ENCODE measurements around the gene PODXL. TPM values are rescaled to one million over a fixed set of nuclear protein-coding genes. Genes with fewer than 3 reads are reported as not detected.

PODXL gene
- total and polyA plus RNA-seq, 2 donors (not counting 3 experiments of a cell fraction or from before 2014, with no cell fraction given), result 86.4 to 156 TPM

DNA sequence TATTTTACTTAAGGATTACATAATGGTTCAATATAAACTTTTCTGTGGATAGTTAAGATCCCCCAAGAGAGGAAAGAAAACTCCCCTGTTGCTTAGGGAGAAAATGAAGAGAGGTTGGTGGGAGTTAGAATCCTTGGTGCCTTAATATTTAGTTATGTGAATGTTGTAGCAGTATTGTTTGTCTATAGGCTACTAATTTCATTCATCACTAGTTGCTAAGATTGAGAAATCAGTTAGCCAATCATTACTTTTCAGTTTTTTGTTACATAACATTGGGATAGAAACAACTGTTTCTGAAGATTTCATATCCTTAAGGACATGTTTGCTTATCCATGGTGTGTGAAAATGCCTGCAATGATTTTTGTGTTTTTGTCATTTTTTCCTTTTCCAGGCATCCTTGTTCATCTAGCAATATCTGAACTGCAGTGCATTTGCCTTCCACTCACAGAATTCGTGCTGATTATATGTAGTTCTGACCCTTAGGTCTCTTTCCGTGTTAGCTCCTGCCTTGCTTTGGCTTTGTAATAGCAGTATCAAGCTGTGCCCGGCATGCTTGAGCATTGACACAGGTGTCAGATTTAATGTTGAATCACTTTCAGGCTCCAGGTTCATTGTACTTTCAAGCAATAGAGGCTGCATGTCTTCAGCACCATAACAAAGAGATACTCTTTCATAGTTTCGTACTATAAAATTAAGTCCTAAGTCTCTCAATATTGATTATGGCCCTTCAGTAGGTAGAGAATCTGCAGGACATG lies 85.0 kb downstream of the PODXL start:
- dilution Hi-C loops (cut with MboI; ENCODE audit: extremely low pct_ligation_motif_present, low sequenced_read_pairs) (no loop called here), intact Hi-C loops (cut with micrococcal nuclease) (no loop called here)
- no TSS peak for BruUV-seq (replicated peaks)
- Histone ChIP-seq H3K36me3 (ENCODE audit: control insufficient read depth in 2 of 2, extremely low read depth in 1 of 2, insufficient read depth in 2 of 2, low read length in 2 of 2) (peaks cover 3 to 15% of the 10 kb centered on the region in 2 experiments), H3K79me2 (ENCODE audit: control insufficient read depth, insufficient read depth, low read length) (no peaks in the 10 kb centered on the region), H3K27me3 (ENCODE audit: control insufficient read depth in 2 of 2, insufficient read depth in 2 of 2, low read length in 2 of 2) (no peaks in the 10 kb centered on the region), H2AFZ (ENCODE audit: low read depth, low read length) (no peak overlapping the region), H3K4me2 (ENCODE audit: insufficient read depth, low read length) (no peak overlapping the region), H3K4me1 (ENCODE audit: control insufficient read depth, extremely low read depth, insufficient read depth, low read length) (no peaks in the 10 kb centered on the region), H3K9me1 (replicated peaks; ENCODE audit: control insufficient read depth, extremely low read depth, insufficient read depth, low read length) (no peaks in the 10 kb centered on the region), H3K9ac (replicated peaks; ENCODE audit: extremely low read depth, insufficient read depth, low read length) (no peak overlapping the region), H3K9me3 (replicated peaks; ENCODE audit: control insufficient read depth, insufficient read depth, low read length) (no peaks in the 10 kb centered on the region), H3K27ac (ENCODE audit: insufficient read depth, low read depth, low read length) (no peak overlapping the region), H4K20me1 (replicated peaks; ENCODE audit: control insufficient read depth, extremely low read depth, insufficient read depth, low read length) (no peaks in the 10 kb centered on the region), H3K4me3 (replicated peaks in 1 of 3; ENCODE audit: insufficient read depth in 1 of 3, low read depth in 1 of 3, low read length in 3 of 3) (no peak overlapping the region)
- FAIRE-seq (no peak), DNase-seq (ENCODE audit: low read depth, low spot score) (no peak)
- no peak for TF ChIP-seq POLR2A (IDR thresholded peaks at IDR 0.05; ENCODE audit: low read depth, low read length)
- TF ChIP-seq FOS (IDR thresholded peaks at IDR 0.05; ENCODE audit: borderline replicate concordance, insufficient read depth, low read length), result no peak
- TF ChIP-seq JUN (IDR thresholded peaks at IDR 0.05; ENCODE audit: borderline replicate concordance, insufficient read depth, insufficient read length, low read depth), result no peak
- no peak for TF ChIP-seq MYC (IDR thresholded peaks at IDR 0.05; ENCODE audit: low read depth, low read length)
- TF ChIP-seq POLR2AphosphoS5 (IDR thresholded peaks at IDR 0.05; ENCODE audit: insufficient read depth, low read depth, low read length), result no peak
- no peak for TF ChIP-seq EZH2 (IDR thresholded peaks at IDR 0.05; ENCODE audit: borderline replicate concordance, low read depth, low read length, severe bottlenecking)
- ChIA-PET POLR2A (no interaction called here), CTCF (no interaction called here)

DNA sequence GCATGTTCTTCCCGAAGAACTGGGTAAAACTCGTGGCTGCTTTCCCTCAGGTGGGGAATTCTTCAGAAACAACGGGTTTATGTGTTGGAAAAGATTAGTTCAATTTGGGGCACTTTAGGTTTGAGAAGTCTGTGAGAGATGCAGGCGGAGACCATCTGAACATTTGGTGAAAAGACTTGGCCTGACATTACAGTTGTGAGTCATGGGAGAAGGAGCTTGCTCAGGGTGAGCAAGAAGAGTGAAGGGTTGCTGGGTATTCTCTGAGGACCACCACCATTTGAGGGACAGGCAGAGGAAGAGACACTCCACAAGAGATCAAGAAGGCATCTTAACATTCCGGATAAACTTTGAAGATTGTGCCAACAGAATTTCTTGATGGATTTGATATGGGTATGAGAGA lies 88.6 kb downstream of the PODXL start:
- no peaks in the 10 kb centered on the region for H4K20me1 ChIP-seq (replicated peaks; ENCODE audit: control insufficient read depth, extremely low read depth, insufficient read depth, low read length)
- no peaks in the 10 kb centered on the region for H3K27me3 ChIP-seq (ENCODE audit: control insufficient read depth in 2 of 2, insufficient read depth in 2 of 2, low read length in 2 of 2)
- no peak for DNase-seq (ENCODE audit: low read depth, low spot score)
- H3K9ac ChIP-seq (replicated peaks; ENCODE audit: extremely low read depth, insufficient read depth, low read length), result no peak overlapping the region
- H3K4me3 ChIP-seq (replicated peaks in 1 of 3; ENCODE audit: insufficient read depth in 1 of 3, low read depth in 1 of 3, low read length in 3 of 3), result no peak overlapping the region
- H3K9me3 ChIP-seq (replicated peaks; ENCODE audit: control insufficient read depth, insufficient read depth, low read length), result no peaks in the 10 kb centered on the region
- no peak overlapping the region for H3K27ac ChIP-seq (ENCODE audit: insufficient read depth, low read depth, low read length)
- H3K79me2 ChIP-seq (ENCODE audit: control insufficient read depth, insufficient read depth, low read length), result no peaks in the 10 kb centered on the region
- no peak overlapping the region for H2AFZ ChIP-seq (ENCODE audit: low read depth, low read length)
- peaks cover 2 to 15% of the 10 kb centered on the region in 2 experiments for H3K36me3 ChIP-seq (ENCODE audit: control insufficient read depth in 2 of 2, extremely low read depth in 1 of 2, insufficient read depth in 2 of 2, low read length in 2 of 2)
- H3K4me2 ChIP-seq (ENCODE audit: insufficient read depth, low read length), result no peak overlapping the region
- BruUV-seq (replicated peaks), result no TSS peak
- dilution Hi-C loops (cut with MboI; ENCODE audit: extremely low pct_ligation_motif_present, low sequenced_read_pairs), result no loop called here
- ChIA-PET CTCF (no interaction called here), POLR2A (no interaction called here)
- no peak for FAIRE-seq
- intact Hi-C loops (cut with micrococcal nuclease), result no loop called here
- H3K4me1 ChIP-seq (ENCODE audit: control insufficient read depth, extremely low read depth, insufficient read depth, low read length), result no peaks in the 10 kb centered on the region
- no peaks in the 10 kb centered on the region for H3K9me1 ChIP-seq (replicated peaks; ENCODE audit: control insufficient read depth, extremely low read depth, insufficient read depth, low read length)
- TF ChIP-seq POLR2A (IDR thresholded peaks at IDR 0.05; ENCODE audit: low read depth, low read length) (no peak), POLR2AphosphoS5 (IDR thresholded peaks at IDR 0.05; ENCODE audit: insufficient read depth, low read depth, low read length) (no peak), EZH2 (IDR thresholded peaks at IDR 0.05; ENCODE audit: borderline replicate concordance, low read depth, low read length, severe bottlenecking) (no peak), JUN (IDR thresholded peaks at IDR 0.05; ENCODE audit: borderline replicate concordance, insufficient read depth, insufficient read length, low read depth) (no peak), FOS (IDR thresholded peaks at IDR 0.05; ENCODE audit: borderline replicate concordance, insufficient read depth, low read length) (no peak)
- TF ChIP-seq, protein P1, sequence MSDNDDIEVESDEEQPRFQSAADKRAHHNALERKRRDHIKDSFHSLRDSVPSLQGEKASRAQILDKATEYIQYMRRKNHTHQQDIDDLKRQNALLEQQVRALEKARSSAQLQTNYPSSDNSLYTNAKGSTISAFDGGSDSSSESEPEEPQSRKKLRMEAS (IDR thresholded peaks at IDR 0.05; ENCODE audit: insufficient read depth, insufficient read length), result no peak

Data from endothelial cell of umbilical vein (primary cell).